Measurements from ENCODE around the gene UGT1A7. TPM values are rescaled to one million over a fixed set of nuclear protein-coding genes. Genes with fewer than 3 reads are reported as not detected.
A peak's percentile ranks its signal among the peaks of the same experiment; 100 is the strongest.

Gene UGT1A7
- total RNA-seq, 2 donors from 2014 or later = not detected

DNA sequence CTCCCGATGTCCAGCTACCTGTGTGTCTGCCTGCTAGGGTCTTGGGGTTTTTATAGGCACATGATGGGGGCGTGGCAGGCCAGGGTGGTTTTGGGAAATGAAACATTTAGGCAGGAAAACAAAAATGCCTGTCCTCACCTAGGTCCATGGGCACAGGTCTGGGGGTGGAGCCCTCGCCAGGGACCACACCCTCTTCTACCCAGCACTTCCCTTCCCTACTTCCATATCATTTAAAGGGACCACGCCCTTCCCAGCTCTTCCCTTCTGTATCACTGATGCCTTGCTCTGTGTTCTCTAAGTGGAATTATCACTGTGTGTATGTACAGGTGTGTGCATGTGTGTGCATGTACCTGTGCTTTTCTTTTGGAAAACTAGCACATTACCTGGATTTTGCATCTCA is 84.7 kb downstream of the UGT1A7 start:
- Mint-ChIP-seq H3K36me3 (no peaks in the 10 kb centered on the region), H3K27ac (no peak overlapping the region), H3K9me3 (no peaks in the 10 kb centered on the region)
- DNase-seq (ENCODE audit: low spot score in 2 of 2) (no peak), ATAC-seq (no peak)

DNA sequence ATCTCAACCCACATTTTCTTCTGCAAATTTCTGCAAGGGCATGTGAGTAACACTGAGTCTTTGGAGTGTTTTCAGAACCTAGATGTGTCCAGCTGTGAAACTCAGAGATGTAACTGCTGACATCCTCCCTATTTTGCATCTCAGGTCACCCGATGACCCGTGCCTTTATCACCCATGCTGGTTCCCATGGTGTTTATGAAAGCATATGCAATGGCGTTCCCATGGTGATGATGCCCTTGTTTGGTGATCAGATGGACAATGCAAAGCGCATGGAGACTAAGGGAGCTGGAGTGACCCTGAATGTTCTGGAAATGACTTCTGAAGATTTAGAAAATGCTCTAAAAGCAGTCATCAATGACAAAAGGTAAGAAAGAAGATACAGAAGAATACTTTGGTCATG is 86.4 kb downstream of the UGT1A7 start:
- no peak overlapping the region for H3K27ac Mint-ChIP-seq
- ATAC-seq (no peak), DNase-seq (ENCODE audit: low spot score in 2 of 2) (no peak)
- no peaks in the 10 kb centered on the region for H3K36me3 Mint-ChIP-seq
- no peaks in the 10 kb centered on the region for H3K9me3 Mint-ChIP-seq

DNA sequence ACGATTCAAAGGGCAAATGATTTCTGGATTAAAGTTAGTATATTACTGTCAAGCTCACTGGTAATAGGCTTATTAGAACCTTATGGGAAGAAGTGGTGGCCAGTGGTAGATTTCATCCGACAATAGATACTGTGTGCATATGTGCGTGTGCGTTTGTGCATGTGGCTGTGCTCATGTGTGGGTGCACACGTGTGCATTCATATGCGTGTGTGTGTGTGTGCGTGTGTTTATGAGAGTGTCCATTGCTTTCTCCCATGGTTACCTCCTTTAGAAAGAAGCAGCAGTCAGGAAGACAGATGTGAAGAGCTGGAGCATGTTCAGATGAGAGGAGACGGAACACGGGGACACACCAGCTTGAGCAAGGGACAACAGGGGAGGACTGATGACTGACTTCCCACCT is 87.6 kb downstream of the UGT1A7 start:
- no peaks in the 10 kb centered on the region for H3K9me3 Mint-ChIP-seq
- H3K27ac Mint-ChIP-seq = no peak overlapping the region
- DNase-seq (ENCODE audit: low spot score in 2 of 2) (no peak), ATAC-seq (no peak)
- no peaks in the 10 kb centered on the region for H3K36me3 Mint-ChIP-seq

DNA sequence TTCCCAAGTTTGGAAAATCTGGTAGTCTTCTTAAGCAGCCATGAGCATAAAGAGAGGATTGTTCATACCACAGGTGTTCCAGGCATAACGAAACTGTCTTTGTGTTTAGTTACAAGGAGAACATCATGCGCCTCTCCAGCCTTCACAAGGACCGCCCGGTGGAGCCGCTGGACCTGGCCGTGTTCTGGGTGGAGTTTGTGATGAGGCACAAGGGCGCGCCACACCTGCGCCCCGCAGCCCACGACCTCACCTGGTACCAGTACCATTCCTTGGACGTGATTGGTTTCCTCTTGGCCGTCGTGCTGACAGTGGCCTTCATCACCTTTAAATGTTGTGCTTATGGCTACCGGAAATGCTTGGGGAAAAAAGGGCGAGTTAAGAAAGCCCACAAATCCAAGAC is 90.5 kb downstream of the UGT1A7 start:
- no peak for ATAC-seq
- Mint-ChIP-seq H3K9me3 (peaks cover 12% of the 10 kb centered on the region in 2 donors), H3K27ac (no peak overlapping the region), H3K36me3 (peaks cover 12 to 20% of the 10 kb centered on the region in 2 donors)
- DNase-seq (ENCODE audit: low spot score in 2 of 2) = no peak

DNA sequence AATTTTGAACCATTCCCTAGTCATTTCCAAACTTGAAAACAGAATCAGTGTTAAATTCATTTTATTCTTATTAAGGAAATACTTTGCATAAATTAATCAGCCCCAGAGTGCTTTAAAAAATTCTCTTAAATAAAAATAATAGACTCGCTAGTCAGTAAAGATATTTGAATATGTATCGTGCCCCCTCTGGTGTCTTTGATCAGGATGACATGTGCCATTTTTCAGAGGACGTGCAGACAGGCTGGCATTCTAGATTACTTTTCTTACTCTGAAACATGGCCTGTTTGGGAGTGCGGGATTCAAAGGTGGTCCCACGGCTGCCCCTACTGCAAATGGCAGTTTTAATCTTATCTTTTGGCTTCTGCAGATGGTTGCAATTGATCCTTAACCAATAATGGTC is 90.9 kb downstream of the UGT1A7 start:
- no peak overlapping the region for H3K27ac Mint-ChIP-seq
- no peak for ATAC-seq
- DNase-seq (ENCODE audit: low spot score in 2 of 2) = no peak
- peaks cover 14 to 22% of the 10 kb centered on the region in 2 donors for H3K36me3 Mint-ChIP-seq
- H3K9me3 Mint-ChIP-seq = peaks cover 12% of the 10 kb centered on the region in 2 donors

DNA sequence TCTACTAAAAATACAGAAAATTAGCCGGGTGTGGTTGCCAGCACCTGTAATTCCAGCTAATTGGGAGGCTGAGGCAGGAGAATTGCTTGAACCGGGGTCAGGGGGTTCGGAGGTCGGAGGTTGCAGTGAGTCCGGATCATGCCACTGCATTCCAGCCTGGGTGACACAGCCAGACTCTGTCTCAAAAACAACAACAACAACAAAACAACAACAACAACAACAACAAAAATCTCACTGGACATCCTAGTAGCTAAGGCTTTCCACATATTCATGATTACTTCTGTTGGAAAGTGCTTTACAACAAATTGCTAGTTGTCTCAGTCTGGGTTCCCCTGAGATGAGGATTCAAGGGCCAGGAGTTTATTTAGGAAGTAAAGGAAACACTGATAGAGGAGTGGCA is 92.2 kb downstream of the UGT1A7 start:
- H3K9me3 Mint-ChIP-seq = peaks cover 12% of the 10 kb centered on the region in 2 donors
- ATAC-seq = no peak
- no peak for DNase-seq (ENCODE audit: low spot score in 2 of 2)
- H3K27ac Mint-ChIP-seq = no peak overlapping the region
- peaks cover 19 to 22% of the 10 kb centered on the region in 2 donors for H3K36me3 Mint-ChIP-seq

DNA sequence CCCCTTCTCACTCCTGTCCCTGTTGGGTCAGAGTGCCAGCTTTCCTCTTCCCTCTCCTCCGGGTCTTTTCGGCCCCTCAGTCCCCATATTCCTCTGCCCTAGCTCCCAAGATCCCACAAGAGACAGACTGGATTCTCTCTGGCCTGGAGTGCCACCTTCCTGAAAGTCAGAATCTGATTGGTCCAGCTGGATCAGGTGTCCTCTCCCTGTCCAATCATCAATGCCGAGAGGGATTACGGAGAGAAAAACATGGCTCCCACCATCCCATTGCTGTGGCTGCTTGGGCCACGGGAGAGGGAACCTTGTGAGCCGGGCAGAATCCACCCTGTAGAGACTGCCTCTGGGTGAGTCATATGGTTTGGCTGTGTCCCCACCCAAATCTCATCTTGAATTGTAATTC is 93.7 kb downstream of the UGT1A7 start:
- DNase-seq (ENCODE audit: low spot score in 2 of 2) (no peak), ATAC-seq (no peak)
- H3K36me3 Mint-ChIP-seq = peaks cover 19 to 22% of the 10 kb centered on the region in 2 donors
- H3K27ac Mint-ChIP-seq = no peak overlapping the region
- H3K9me3 Mint-ChIP-seq = peaks cover 12 to 17% of the 10 kb centered on the region in 2 donors

DNA sequence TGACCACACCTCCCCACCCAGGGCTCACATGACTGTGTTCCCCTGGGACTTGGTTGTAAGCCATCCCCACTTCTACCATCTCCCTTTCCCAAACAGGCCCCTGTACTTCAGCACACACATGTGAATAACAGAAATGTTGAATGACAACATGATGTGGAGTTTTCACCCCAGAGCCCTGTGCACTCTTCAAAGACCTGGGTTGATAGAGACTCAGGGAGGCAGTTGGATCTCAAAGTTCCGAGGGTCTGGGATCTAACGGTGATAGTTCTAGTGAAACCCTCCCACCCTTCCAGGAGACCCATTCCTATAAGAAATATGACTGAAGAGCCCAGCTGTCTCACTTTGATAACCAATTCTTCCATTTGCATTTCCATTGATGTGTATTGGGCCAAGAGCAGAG is 96.3 kb downstream of the UGT1A7 start, which contains the start of gene MROH2A:
MROH2A (plus strand) TSS at position 301 of the 400 bp plus-strand sequence. CDS start 1,029 bp downstream, outside the sequence.
- peaks cover 19 to 22% of the 10 kb centered on the region in 2 donors for H3K36me3 Mint-ChIP-seq

DNA sequence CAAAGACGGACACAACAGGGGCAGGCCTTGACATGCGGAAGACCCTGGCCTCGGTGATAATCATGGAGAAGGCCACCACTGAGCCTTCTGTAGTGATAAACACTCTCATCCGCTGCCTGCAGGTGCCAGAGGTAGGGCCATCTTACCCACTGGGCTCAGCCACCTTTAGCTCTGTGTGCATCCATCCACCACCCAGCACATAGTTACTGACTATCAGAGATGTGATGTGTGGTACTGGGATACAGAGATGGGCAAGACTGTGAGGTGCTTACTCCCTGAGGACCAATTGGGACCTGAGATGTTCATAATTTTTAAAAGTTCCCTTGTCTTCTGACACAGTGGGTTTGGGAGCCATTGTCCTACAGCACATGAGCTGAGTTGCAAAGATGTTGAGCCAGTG is 98.0 kb downstream of the UGT1A7 start:
- no peak for DNase-seq (ENCODE audit: low spot score in 2 of 2)
- H3K27ac Mint-ChIP-seq = no peak overlapping the region
- H3K36me3 Mint-ChIP-seq = peaks cover 19 to 22% of the 10 kb centered on the region in 2 donors
- H3K9me3 Mint-ChIP-seq = peaks cover 12 to 17% of the 10 kb centered on the region in 2 donors
- ATAC-seq = no peak

More for the DNA sequence above, 96.3 kb downstream of the UGT1A7 start, which contains the start of gene MROH2A:
- ATAC-seq (no peak), DNase-seq (ENCODE audit: low spot score in 2 of 2) (no peak)
- Mint-ChIP-seq H3K27ac (no peak within 1 kb of the TSS), H3K9me3 (peaks cover 12 to 17% of the 10 kb centered on the region in 2 donors)

DNA sequence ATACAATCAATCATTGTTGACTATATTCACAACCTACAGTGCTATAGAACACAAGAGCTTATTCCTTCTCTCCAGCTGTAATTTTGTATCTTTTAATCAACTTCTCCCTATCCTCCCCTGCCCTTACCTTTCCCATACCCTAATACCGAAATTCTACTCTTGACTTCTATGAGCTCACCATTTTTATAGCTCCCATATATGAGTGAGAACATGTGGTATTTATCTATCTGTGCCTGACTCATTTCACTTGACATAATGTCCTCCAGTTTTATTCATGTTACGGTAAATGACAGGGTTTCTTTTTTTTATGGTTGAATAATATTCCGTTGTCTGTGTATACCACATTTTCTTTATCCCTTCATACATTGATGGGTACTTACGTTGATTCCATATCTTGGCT is 99.1 kb downstream of the UGT1A7 start:
- DNase-seq (ENCODE audit: low spot score in 2 of 2) = no peak
- peaks cover 14 to 16% of the 10 kb centered on the region in 2 donors for H3K36me3 Mint-ChIP-seq
- peaks cover 8 to 11% of the 10 kb centered on the region in 2 donors for H3K9me3 Mint-ChIP-seq
- no peak for ATAC-seq
- H3K27ac Mint-ChIP-seq = no peak overlapping the region

DNA sequence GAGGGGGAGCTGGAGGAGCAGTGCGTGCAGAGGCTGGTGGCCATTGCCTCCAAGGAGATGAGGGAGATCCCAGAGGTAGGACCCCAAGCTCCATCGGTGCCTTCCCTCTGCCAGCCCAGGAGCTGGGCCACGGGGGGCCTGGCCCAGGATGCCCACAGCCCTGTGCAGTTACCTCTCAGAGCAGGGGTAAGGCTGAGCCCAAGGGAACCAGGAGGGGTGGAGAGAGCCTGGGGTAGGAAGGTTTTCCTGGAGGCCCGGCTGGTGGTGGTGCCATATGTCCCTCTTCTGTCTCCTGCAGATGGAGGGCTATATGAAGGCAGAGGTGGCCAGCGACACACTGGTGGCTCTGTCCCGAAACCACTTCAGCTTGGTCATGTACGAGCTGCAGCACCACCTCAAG is 107.9 kb downstream of the UGT1A7 start:
- DNase-seq (ENCODE audit: low spot score in 2 of 2) = no peak
- Mint-ChIP-seq H3K36me3 (peaks cover 0 to 8% of the 10 kb centered on the region in 2 donors), H3K9me3 (peaks cover 0 to 7% of the 10 kb centered on the region in 2 donors), H3K27ac (no peak overlapping the region)
- no peak for ATAC-seq

DNA sequence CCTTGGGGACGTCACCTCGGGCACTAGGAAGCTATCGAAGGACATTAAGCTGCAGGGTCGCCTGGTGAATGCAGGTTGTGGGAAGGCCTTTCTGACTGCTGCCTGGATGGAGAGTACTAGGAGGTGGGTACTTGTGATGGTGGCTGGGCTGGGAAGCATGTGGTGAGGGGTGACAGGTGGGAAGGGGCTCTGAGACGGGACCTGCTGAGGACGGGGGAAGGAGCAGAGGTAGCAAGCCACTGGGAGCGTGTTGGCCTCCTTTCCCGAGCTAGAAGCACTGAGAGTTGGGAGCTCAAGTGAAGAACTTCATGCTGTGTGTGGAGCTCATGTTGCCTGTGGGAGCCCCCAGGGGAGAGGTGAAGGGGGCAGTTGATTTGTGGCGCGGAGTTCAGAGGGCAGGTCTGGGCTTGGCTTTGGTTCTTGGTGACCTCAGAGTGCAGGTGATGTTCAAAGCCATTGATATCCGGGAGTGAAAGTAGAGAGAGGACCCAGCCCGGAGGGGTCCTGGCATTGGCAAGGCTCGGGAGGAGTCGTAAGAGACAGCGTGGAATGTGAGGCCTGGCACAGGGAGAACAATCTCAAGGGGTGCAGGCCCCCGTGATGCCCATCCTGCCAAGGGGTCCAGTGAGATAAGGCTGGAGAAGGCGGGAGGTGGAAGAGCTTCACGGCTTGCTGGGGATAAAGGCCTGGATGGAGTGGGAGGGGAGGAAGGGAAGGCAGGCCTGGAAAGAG is 109.6 kb downstream of the UGT1A7 start:
- H3K9me3 Mint-ChIP-seq = peaks cover 0 to 2% of the 10 kb centered on the region in 2 donors
- DNase-seq (ENCODE audit: low spot score in 2 of 2) (no peak), ATAC-seq (no peak)
- peaks cover 0 to 2% of the 10 kb centered on the region in 2 donors for H3K36me3 Mint-ChIP-seq
- H3K27ac Mint-ChIP-seq = no peak overlapping the region

DNA sequence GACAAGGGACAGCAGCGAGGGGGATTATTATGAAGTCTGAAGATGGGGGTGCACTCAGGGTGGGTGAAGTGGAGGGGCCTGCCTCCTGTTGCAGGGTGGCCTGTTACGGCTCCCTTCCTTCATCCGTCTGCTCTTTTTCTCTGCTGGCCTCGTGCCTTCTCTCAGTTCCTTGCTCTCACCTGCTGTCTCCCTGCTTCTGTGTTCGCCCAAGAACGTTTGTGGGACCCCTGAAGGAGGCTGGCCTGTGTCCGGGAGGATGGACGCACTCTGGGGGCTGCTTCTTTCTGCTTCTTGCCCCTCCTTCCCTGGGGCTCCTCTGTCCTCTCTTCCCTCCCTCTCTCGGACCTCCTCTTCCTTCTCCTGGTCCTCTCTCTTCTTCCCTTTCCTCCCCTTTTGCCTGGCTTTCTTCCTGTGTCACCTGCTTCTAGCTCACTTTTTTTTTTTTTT is 110.2 kb downstream of the UGT1A7 start:
- DNase-seq (ENCODE audit: low spot score in 2 of 2) = no peak
- H3K9me3 Mint-ChIP-seq = no peaks in the 10 kb centered on the region
- no peak for ATAC-seq
- H3K36me3 Mint-ChIP-seq = no peaks in the 10 kb centered on the region
- no peak overlapping the region for H3K27ac Mint-ChIP-seq

DNA sequence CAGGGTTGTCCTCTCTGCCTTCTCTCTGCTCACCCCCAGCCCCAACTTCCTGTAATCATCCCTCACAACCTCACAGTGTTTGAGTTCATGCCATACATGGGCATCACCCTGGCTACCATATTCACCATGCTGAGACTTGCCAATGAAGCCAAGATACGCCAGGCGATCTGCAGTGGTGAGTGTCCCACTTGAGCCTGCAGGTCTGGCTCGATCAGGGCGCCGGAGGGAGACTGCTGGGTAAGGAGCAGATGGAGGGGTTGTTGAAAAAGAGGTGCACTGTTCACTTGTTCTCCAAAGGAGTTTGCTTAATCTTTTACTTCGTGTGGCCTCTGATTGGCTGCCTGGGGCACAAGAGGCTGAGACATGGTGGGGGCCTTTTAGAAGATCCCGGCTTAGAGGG is 111.0 kb downstream of the UGT1A7 start:
- Mint-ChIP-seq H3K9me3 (no peaks in the 10 kb centered on the region), H3K27ac (no peak overlapping the region)
- no peak for ATAC-seq

DNA sequence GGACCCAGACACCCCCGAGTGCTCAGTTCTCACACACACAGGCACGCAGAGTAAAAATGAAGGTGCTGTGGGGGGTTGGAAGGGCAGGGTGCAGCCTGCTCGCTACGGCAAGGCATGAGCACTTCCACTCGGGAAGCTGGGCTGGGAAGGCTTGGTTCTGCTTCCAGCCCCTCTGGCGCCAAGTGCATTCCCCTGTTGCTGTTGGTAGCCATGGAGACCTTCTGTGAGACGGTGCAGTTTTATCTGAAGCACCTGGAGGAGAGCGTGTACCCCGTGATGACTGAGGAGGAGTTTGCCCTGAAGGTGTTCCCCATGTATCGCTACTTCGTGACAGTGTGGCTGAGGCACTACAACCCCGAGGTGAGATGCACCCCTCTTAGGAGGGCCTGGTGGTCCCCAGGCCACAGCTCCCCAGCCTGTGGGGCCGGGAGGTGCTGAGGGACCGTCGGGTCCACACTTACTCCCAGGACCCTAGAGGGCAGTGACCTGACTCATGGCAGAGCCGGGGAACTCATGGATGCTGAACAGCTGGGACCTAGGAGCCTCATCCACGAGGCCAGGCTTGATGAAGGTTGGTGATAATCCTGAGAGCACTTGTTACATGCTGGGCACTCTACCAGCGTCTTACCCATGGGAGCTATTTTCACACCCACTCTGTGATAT is 111.9 kb downstream of the UGT1A7 start:
- DNase-seq (ENCODE audit: low spot score in 2 of 2) = no peak
- Mint-ChIP-seq H3K9me3 (no peaks in the 10 kb centered on the region), H3K27ac (no peak overlapping the region), H3K36me3 (no peaks in the 10 kb centered on the region)
- ATAC-seq = no peak

More for the DNA sequence above, 111.0 kb downstream of the UGT1A7 start:
- H3K36me3 Mint-ChIP-seq = no peaks in the 10 kb centered on the region
- DNase-seq (ENCODE audit: low spot score in 2 of 2) = no peak

DNA sequence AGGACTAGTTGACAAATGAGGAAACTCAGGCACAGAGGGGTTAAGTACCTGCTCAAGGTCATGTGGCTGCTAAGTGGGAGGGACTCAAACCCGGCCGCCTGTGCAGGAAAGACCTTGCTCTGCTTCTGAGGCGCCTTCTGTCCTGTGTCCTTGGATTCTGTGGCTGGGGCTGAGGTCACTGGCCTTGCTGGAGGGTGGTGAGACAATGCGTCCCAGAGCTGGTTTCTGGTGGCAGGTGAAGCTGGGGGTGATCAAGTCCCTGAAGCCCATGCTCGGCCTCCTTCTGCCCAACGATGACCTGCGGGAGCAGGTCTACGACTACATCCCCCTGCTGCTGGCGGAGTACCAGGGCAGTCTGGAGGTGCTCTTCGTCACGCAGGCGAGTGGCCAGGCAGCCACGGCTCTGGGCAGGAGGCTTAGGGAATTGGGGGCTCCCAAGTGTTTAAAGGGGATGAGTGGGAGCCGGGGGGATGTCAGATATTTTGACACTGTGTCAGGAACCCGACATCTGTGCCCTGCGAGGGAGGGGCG is 112.5 kb downstream of the UGT1A7 start:
- Mint-ChIP-seq H3K9me3 (no peaks in the 10 kb centered on the region), H3K36me3 (no peaks in the 10 kb centered on the region), H3K27ac (no peak overlapping the region)
- no peak for ATAC-seq
- DNase-seq (ENCODE audit: low spot score in 2 of 2) = no peak

DNA sequence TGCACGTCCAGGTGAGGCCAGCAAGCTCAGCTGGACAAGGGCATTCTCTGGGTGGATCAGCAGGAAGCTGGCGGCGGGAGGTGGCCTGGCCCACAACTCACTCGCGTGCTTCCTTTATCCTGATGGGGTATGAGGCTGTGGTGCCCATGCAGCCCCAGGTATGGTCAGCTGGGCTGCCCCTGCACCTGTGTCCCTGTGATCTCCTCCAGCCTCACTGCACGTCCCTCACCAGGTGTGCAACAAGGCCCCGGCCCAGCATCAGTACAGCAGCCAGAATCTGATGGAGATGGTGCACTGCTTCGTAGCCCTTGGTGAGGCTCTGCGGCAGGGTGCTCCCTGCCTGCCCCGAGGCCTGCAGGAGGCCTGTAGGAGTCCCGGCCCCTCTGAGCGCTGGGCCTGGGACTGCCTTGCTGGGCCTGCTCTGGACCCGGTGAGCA is 114.1 kb downstream of the UGT1A7 start:
- DNase-seq (ENCODE audit: low spot score in 2 of 2) = peak in 1 of 2 donors; percentile 43

More for the DNA sequence above, 114.1 kb downstream of the UGT1A7 start:
- no peaks in the 10 kb centered on the region for H3K36me3 Mint-ChIP-seq
- no peaks in the 10 kb centered on the region for H3K9me3 Mint-ChIP-seq
- H3K27ac Mint-ChIP-seq = no peak overlapping the region
- no peak for ATAC-seq

All from activated naive CD4-positive, alpha-beta T cell treated with anti-CD3 and anti-CD28 coated beads, Interleukin-2, amount 50 U/mL, for 72 hours (primary cell).